ENCODE data around the gene NFKBIB.

Gene NFKBIB

DNA sequence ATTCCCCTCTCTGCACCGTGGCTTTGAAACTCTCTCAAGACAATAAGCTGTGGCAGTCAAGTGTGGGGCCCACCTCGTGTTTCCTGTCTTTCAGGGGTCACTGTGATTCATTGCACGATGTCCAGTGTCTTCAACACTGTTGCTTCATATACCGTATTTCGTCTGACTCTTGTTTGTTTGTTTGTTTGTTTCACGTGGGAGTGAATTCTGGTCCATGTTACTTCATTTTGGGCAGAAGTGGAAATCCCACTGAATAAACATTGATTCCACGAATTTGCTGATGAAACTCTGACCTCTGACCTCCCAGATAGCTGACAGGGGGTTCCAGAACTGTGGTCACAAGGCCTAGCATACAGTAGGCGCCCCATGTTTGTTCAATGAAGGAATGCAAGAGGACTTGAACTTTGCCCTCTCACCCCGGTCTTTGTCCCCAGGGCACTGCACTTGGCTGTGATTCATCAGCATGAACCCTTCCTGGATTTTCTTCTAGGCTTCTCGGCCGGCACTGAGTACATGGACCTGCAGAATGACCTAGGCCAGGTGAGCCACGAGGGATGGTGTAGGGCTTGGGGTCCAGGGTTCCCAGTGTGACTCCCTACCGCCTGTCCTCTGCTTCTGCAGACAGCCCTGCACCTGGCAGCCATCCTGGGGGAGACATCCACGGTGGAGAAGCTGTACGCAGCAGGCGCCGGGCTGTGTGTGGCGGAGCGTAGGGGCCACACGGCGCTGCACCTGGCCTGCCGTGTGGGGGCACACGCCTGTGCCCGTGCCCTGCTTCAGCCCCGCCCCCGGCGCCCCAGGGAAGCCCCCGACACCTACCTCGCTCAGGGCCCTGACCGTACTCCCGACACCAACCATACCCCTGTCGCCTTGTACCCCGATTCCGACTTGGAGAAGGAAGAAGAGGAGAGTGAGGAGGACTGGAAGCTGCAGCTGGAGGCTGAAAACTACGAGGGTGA lies 5.1 kb downstream of the NFKBIB start:
- no peak for DNase-seq (ENCODE audit: low read depth in 4 of 4, low spot score in 1 of 4)

DNA sequence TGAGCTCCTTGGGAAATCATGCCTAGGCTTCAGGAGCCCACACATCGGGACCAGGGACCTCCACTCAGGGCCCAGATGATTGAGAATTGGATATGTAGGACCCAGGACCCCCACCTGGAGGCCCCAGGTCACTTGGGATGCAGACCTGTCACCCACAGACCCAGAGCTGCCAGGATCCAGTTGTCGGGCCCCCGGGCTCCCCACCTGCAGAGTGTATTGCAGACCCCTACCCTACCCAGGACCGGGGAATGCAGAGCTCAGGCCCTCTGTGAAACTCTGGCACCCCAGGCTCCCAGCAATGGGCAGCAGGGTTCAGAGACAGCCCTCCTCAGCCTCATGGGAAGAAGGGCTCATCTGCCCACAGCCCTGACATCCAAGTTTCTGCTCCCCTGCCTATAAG lies 5.9 kb downstream of the NFKBIB start:
- no peak for DNase-seq (ENCODE audit: low read depth in 4 of 4, low spot score in 1 of 4)

DNA sequence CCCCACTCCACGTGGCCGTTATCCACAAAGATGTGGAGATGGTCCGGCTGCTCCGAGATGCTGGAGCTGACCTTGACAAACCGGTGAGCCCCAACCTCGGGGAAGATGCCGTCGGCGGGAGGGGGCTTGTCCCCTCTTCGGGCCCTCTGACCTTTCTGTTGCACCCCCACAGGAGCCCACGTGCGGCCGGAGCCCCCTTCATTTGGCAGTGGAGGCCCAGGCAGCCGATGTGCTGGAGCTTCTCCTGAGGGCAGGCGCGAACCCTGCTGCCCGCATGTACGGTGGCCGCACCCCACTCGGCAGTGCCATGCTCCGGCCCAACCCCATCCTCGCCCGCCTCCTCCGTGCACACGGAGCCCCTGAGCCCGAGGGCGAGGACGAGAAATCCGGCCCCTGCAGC lies 7.5 kb downstream of the NFKBIB start:
- no peak for DNase-seq (ENCODE audit: low read depth in 4 of 4, low spot score in 1 of 4)

DNA sequence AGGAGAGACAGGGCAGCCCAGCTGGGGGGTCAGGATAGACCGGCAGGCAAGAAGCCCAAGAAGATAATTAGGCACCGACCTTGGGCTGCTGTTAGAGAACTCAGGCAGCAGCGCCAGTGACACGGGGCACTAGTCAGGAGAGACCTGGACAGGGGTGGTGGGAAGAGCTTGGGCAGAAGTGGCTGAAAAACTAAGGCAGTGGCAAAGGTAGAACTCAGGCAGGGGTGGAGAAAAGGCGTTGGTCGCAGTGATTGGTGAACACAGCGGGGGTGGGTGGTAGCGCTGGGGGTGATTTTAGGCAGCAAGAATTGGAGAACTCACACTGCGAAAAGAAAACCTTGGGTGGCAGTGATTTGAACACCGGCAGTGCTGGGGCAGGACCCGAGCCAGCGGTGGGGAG lies 7.9 kb downstream of the NFKBIB start:
- DNase-seq (ENCODE audit: low read depth in 4 of 4, low spot score in 1 of 4), result no peak

DNA sequence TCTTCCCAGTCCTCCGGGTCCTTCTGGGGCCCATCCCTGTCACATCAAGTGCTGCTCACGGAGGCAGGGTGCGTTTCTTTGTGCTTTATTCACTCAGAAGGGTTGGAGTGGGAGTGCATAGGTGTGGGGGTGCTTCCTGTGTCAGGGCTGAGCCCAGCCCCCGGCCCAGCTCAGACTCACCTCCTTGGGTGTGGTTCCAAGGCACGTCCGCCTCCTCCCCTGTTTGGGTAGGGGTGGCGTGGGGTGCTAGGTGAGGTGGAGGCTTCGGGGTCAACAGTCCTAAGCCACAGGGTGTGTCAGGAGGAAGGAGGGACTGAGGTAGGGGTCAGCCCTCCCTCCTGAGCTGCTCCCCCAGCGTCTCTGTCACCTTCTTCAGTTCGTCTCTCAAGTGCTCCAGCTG lies 9.1 kb downstream of the NFKBIB start:
- no peak for DNase-seq (ENCODE audit: low read depth in 4 of 4, low spot score in 1 of 4)

DNA sequence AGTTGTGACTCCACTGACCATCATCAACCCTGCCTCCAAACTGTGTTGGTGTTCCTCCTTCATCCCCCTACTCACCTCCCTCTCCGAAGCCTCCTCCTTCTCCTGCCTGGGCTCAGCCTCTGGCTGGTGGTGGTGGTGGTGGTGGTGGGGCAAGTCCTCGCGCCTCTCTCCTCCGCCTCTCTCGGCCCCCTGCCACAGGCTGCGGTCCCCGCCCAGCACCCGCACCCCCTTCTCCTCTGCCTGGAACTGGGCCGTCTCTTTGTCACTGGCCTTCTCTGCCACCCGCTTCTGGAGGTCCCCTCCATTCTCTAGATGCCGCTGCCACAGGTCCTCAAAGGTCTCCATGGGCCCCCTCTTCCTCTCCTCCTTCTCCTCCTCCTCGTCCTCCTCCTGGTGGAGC lies 10.7 kb downstream of the NFKBIB start:
- no peak for DNase-seq (ENCODE audit: low read depth in 4 of 4, low spot score in 1 of 4)

DNA sequence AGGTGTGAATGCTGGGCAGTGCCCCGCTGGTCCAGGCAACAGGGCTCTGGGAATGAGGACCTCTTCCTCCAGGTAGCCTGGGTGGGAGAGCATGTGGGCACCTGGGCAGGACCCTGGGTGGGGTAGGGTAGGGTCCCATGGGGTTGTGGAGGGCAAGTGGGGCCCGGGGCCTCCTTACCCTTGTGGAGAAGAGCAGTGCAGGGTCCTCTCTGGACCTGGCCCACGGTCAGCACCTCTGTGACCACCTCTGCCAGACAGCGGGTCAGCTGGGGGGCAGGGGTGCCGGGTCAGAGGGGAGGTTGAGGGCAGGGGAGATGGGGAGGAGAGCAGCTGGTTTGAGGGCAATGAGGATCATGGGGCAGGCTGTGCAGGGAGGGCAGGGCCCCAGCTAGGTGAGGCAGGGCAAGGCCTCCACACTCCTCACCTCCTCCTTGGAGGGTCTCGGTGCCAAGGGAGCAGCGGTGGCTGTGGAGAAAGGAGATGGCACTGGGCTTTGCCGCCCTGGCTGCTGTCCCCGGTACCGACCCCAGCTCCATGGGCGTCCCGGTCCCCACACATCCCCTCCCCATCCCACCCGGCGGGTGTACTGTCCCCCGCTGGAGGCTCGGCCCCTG lies 11.7 kb downstream of the NFKBIB start:
- DNase-seq (ENCODE audit: low read depth in 4 of 4, low spot score in 1 of 4), result no peak

DNA sequence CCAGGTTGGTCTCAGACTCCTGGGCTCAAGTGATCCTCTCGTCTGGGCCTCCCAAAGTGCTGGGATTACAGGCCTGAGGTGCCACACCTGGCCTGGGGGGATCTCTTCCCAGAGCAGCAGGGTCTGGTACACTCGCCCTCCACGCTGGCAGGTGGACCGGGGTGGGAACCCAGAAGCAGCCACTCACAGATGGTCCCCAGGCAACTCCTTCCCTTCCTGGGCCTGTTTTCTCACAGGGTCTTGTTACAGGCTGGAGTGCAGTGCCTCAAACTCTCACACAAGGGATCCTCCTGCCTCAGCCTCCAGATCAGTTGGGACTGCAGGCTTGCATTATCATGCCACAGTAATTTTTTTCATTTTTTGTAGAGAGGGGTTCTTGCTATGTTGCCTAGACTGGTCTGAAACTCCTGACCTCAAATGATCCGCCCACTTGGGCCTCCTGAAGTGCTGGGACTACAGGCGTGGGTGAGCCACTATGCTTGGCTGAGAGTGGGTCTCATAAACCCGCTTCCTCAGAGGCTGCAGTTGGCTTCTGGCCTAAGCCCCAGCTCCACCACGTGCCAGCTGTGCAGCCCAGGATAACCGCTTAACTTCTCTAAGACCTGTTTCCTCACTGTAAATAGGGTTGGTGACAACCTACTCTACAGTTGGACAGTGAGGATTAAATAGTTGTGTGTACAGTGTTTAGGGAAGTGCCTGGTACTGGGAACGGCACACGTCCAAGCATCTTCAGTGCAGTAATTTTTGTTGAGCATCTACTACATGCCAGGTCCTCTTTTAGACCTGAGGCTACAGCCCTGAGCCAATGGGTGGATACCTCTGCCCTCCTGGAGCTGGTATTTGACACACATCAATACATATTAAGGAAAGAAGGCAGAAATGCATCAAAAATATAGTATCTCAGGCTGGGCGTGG lies 13.1 kb downstream of the NFKBIB start:
- DNase-seq (ENCODE audit: low read depth in 4 of 4, low spot score in 1 of 4), result no peak

DNA sequence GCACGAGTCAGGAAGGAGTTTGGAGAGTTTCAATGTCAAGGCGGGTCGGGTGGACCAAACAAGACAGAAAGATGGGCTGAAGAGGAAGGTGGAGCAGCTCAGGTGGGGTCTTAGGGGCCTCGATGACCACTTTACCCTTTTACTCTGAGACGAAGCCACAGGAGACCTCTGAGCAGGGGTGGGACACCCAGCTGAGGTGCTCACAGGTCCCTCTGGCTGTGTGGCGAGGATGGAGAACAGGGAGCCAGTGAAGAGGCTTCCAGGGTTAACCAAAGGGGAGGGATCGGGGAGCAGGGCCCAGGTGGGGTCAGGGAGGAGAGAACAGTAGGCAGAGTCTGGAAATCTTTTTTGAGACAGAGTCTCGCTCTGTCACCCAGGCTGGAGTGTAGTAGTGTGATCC lies 14.2 kb downstream of the NFKBIB start:
- DNase-seq (ENCODE audit: low read depth in 4 of 4, low spot score in 1 of 4), result no peak

DNA sequence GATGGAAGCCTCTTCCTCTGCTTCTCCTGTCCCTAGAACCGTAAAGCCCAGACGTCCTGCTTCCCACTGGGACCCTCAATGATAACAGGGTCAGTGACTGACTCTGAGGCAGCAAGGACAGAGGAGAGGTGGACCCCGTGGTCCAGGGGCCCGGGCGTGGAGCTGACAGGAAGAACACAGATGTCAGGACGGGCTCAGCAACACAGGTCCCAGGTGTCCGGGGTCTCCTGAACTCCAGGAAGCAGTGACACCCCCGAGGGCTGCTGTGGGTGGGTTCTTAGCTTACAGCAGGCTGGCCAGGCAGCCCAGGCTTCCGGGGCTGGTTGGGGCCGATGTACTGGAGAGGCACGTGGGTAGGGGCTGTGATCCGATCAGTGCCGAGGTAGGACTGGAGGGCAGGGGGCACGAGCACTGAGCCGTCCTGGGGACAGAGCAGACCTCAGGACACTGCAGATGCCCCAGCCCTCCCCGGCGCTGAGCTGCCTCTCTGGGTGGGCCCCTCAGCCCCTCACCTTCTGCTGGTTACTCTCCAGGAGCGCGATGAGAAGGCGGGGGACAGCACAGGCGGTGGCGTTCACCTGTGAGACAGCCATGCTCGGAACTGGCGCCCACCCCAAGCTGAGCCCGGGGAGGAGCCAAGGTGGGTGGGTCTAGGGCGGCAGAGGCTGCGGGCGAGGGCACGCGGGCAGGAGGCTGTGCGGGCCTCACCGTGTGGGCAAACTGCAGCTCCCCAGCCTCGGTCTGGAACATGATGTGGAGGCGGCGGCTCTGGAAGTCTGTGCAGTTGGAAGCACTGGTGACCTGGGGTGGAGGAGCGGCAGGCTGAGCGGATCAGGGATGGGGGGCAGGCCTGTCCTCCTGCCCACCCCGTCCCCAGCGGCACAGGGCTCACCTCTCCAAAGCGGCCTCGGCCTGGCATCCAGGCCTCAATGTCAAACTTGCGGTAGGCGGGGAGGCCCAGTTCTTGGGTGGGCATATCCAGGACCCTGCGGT lies 15.9 kb downstream of the NFKBIB start:
- DNase-seq (ENCODE audit: low read depth in 4 of 4, low spot score in 1 of 4), result no peak

DNA sequence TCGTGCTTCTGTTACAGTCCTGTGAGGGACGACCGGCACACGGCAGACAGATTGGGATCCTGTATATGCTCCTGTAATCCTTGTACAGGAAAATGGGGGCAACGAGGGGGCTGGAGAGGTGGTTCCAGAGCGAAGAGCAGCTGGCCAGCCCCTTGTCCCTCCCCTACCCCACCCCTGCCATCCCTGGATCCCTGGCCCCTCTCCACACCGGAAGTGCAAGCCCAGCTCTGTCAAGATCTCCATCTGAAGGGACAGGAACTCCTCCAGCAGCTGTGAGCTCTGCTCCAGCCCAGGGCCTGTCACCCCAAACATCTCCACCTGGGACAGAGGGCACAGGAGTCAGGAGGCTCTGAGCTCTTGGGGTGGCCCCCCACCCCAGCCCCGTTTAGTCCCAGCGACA lies 17.7 kb downstream of the NFKBIB start:
- DNase-seq (ENCODE audit: low read depth in 4 of 4, low spot score in 1 of 4), result no peak

DNA sequence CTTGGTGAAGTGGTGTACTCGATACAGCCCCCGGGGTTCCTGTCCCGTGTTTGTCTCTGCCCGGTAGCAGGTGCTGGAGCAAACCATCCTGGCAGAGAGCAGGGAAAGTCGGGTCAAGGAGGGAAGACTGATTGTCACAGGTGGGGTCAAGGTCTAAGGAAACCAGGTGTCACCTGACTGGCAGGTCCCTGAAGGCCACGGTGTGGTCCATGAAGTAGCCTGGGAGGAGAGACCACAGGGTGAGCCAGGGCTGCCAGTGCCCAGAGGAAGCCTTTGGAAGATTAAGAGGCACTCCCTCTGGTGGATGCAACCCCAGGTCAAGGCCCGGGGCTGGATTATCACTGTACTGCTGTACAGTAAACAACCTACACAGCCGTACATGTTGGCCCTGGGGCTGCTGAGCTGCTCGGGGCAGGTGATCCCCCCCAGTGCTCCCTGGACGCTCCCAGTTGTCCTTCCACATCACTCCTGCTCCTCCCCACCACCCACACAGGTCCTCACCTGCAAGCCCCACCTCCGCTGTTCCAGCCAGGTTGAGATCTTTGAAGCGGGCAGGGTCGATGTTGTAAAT lies 18.2 kb downstream of the NFKBIB start:
- no peak for DNase-seq (ENCODE audit: low read depth in 4 of 4, low spot score in 1 of 4)

DNA sequence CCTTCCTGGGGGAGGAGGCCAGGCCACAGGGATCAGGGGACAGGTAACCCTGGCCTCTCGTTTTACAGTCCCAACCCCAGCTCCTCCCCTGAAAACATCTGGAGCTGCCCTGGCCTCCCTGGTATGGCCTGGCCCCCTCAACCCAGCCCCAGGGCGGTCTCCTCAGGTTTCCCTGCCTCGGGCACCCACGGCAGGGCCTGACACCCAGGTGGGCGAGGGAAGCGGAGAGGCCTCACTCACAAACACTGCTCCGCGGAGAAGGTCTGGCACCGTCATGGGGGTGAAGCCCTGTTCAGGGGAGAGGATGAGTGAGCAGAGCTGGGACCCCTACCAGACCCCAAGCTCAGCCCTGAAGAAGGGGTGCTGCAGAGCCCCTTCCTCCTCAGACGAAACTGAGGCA lies 18.8 kb downstream of the NFKBIB start:
- no peak for DNase-seq (ENCODE audit: low read depth in 4 of 4, low spot score in 1 of 4)

DNA sequence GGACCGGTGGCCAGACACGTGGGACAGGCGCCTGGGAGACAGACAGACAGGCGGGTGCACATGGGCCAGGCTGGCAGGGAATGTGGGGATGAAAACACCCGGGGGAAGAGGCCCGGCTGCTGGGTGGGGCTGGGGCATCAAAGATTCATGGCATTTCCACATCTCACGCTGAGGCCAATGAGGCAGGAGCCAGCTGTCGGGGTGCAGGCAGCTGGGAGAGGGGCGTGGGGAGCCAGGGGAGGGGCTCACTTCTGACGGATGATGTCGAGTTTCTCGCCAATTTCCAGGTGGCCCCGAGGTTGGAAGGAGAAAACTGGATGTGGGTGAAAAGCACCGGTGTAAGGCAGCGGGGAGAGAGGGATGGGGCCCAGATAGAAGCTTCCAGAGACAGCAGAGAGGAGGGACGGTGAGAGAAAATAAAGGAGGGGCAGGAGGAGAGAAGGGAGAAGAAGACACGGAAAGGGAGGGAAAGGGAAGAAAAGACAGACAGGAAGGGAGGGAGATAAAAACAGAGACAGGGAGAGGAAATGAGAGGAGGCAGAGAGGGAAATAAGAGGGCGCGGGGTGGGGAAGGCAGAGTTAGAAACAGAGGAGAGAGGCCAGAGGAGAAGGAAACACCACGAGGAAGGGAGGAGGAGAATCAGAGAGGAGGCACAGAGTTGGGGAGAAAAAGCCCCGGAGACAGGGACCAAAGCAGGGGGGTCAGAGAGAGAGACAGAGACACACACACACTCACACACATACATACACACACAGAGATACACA lies 20.2 kb downstream of the NFKBIB start:
- DNase-seq (ENCODE audit: low read depth in 4 of 4, low spot score in 1 of 4), result no peak

DNA sequence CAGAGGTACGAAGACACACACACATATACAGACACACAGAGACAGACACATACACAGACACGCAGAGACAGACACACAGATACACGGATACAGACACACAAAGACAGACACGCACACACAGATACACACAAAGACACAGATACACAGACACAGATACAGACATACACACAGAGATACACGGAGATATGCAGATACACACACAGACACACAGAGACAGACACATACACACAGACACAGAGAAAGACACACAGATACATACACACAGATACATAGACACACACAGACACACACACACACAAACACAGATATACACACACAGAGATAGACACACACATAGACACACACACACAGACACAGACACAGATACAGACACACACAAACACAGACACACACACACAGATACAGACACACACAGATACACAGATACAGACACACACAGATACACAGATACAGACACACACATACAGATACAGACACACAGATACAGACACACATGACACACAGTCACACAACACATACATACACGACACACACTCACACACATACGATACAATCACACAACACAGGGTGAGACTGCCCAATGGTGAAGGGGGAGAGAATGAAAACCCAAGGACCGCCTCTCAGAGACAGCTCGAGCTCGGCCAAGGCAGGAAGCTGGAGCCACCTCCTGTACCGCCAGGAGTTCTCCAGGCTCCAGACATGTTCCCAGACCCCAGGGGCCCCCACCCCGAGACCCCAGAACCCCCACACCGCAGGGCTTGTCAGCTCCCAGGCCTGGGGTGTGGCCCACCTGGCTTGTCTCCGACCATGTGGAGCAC lies 21.0 kb downstream of the NFKBIB start:
- no peak for DNase-seq (ENCODE audit: low read depth in 4 of 4, low spot score in 1 of 4)

DNA sequence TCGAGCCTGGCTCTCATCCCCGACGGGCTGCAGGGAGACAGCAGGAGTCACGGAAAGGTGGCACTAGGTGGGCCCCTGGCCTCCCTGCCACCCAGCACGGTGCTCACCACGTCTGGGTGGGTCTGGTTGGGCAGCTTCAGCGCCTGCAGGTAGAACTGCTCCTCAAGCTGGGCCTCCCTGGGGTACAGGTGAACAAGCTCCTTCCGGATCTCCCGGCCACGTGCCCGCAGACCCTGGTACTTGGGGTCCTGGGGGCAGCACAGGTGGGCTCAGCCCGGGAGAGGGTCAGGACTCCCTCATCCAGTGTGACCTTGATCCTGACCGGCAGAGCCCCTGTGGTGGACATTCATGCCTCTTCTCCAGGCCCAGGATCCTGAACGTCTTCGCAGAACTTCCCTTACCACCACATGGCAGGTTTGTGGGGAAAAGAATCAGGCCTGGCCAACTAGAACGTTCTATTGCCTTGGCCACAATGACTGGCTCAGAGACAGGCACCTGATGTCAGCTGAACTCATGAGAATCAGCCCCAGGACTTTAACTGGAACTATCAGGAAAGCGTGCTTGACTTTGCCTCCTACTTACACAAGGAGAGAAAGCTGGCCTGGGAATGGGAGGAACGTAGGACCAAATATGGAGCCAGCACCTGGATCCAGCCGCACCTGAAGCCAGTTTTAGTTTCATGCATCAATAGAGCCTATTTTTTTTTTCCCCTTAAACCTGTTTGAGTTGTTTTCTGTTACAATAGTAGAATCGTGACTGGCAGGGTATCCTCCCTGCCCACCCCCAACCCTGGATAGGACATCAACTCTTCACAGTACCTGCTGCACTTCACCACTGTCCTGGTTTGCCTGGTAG lies 21.9 kb downstream of the NFKBIB start:
- DNase-seq (ENCODE audit: low read depth in 4 of 4, low spot score in 1 of 4), result no peak

DNA sequence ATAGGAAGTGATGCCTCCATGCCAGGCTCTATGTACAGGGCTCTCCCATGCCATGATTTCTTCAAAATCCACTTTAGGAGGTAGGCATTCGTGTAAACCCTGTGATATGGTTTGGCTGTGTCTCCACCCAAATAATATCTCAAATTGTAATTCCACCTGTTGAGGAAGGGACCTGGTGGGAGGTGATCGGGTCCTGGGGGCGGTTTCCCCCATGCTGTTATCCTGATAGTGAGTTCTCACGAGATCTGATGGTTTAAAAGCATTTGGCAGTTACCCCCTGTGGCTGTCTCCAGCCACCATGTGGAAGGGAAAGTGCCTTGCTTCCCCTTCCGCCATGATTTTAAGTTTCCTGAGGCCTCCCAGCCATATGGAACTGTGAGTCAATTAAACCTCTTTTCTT lies 22.7 kb downstream of the NFKBIB start:
- no peak for DNase-seq (ENCODE audit: low read depth in 4 of 4, low spot score in 1 of 4)

DNA sequence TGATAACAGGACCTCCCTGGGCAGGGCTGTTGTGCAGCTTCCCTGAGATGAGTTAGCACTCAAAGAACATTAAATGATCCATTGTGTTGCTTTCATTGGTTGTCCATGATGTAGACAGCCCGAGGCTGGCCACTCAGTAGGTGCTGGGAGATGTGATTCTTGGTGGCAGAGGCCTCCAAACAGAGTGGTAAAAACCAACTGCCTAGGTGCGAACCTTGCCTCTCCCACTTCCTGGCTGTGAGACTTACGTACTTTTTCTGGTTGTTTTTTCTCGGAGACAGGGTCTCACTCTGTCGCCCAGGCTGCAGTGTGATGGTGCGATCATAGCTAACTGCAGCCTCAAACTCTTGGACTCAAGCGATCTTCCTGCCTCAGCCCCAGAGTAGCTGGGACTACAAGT lies 24.6 kb downstream of the NFKBIB start:
- DNase-seq (ENCODE audit: low read depth in 4 of 4, low spot score in 1 of 4), result no peak

All from stimulated activated CD4-positive, alpha-beta T cell treated with anti-CD3 and anti-CD28 coated beads, Interleukin-1b, Interleukin-23, amount 100 ng/mL, for 24 hours (primary cell).